GM18526 (cell line): Measurements from ENCODE around the gene CFDP1.

Experiments used
- POLR2A ChIP-seq: IDR thresholded peaks from 3 replicates; pipeline ENCODE4 v1.6.1; 2011; ENCODE audit not compliant: insufficient read length; ENCODE audit errors: extremely low read depth

CFDP1 gene

DNA sequence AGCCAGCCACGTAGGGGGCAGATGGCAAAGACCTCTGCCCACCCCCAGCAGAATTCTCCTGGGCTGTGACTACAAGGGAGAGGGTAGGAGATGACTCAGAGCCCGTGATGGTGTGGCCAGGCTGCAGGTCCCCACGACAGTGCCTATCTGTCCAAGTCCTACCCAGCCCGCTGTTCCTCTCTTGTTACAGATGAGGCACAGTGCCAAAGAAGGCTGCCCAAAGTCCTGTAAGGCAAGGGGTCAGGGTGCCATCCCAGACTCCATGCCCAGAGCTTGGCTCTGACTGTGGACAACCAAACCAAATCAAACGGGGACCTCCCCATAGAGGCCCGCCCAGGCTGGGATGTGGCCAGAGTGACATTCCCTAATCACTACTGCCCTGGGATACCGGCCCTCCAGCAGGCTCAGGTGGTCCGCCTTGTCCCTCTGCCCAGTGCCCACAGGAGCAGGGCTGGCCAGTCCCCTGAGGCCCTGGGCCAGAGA is 169.3 kb downstream of the CFDP1 start:
- TF ChIP-seq POLR2A = no peak

DNA sequence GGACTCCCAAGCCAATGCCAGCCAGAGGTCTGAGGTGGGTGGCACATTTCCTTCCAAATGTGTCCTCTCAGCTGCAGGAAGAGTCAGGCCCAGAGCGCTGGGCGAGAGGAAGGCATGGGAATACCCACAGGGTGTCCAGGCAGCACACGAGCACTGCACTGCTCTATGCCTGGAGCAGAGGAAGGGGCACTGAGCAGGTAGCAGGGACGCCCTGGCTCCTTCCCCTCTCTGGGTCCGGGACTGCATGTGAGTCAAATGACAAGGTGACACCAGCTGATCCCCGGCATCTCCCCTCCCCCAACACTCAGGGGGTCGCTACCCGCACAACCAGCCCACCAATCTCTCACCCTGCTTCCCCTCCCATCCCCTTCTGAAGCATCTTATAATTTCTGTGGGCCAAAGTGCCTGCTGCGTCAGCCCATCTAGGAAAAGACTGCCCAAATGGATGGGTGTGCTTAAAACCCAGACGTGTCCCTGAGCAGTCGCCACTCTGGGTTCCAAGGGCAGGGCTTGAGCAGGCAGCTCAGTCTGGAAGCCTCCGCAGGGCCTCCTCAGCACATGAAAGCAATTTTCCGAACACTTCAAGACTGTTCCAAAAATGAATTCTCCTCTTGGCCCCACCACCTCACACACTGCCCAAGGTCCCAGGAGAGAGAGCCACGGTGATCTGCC is 169.9 kb downstream of the CFDP1 start:
- no peak for TF ChIP-seq POLR2A

- TF ChIP-seq POLR2A = no peak
These were observed 170.5 kb downstream of the CFDP1 start for GRCh38 chr16:75262800-75263127.

- TF ChIP-seq POLR2A = no peak
These were observed 171.1 kb downstream of the CFDP1 start for GRCh38 chr16:75262104-75262799.

- no peak for TF ChIP-seq POLR2A
These were observed 171.7 kb downstream of the CFDP1 start for GRCh38 chr16:75261590-75262078.

- no peak for TF ChIP-seq POLR2A
These were observed 172.3 kb downstream of the CFDP1 start for GRCh38 chr16:75260851-75261589.

DNA sequence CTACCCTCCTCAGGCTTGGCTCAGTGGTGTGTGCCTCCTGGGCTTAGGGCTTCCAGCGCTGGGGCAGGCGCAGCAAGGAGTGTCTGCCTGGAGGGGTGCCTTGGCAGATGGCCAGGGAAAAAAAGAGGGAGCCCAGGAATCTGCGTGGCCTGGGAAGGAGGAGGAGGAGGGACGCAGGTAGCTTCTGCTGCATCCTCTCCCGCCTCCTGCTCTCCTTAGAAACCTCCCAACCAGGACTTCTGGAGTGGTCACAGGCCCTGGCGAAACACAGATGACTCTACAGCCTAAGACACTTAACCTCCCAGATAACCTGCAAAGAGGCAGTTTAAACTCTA is 174.5 kb downstream of the CFDP1 start:
- no peak for TF ChIP-seq POLR2A

DNA sequence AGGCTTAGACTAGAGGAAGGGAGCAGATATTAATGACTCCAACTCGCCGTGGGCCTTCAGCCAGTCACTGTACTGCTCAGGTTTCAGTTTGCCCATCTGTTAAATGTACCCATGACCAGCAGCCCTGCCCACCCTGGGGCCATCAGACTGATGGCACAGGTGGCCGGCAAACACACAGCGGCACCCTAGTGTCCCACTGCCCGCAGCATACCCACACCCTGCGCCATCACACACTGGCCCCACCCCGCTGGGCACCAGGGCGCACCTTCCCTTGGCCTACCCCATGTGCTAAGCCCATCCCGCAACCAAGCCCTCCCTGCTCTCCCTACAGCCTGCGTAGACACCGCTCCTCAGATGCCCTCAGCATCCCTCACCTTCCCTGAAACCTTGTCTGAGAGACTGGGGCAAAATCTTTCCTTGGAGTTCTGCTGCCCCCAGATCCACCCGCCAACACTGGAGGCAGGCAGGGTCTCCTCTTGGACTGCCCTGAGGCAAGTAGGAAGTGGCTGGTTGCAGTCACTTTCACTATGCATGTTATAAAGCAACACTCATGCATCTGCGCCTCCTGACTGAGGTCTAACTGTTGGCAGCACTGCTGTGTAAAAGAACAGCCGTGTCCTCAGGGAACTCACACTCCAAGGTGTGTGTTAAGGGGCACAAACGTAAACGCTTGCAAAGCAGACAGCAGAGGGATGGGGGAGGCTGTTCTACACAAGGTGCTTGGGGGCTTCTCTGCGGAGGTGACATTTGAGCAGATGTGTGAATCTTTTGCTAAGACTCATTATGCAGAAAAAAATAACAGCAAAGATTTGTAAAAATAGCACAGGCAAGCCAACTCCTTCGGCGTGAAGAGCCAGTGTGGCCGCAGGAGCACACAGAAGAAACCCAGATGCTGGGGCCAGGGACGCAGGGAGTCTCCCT is 175.2 kb downstream of the CFDP1 start:
- TF ChIP-seq POLR2A = no peak

DNA sequence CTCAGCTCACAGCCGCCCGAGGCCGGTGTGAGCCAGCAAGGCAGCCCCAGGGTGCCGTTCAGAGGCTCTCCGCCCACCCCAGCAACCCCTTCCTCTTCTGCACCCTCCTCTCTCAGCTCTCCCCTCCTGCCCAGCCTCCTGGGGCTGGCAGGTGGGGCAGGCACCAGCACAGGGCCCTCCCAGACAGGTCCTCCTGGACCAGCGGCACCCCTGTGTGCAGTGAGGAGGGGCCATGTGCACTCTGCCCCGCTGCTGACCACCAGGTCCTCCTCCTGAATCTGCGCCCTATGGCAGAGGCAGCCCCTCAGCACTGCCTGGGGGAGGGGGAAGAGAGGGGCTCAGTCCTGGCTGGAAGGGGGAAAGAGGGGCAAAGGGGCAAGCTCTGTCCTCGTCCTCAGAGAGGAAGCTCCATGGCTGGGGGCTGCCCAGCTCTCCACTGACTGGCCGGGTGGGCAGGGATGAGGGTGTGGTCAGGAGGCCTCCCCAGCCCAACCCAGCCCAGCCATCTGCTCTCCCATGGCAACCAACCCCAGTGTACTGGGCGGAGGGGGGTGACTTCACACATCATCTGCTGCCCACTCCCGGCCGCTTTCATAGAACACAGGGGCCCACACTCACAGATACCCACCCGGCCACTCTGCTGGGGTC is 176.5 kb downstream of the CFDP1 start:
- TF ChIP-seq POLR2A = no peak

DNA sequence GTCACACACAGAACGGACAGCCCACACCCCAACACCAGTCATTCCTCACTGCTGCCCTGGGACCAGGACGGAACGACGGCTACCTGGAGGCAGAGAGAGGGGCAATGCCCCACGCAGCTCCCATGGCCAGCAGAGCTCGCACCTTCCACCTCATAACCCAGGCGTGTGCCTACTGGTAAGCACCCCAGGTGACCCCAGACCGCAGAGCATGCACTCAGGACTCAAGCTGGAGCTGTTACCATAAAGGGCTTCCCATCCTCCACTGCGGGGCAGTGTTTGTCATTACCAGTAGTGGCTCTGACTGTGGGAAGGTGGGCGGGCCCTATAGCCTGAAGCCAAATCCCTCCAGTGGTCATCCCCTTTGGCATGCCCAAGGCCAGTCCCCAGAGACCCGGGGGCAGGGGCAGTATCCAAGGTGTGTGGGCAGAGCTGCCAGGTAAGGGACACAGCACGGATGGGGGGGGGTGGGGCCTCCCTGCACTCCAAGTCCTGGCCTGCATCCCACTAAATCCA is 177.2 kb downstream of the CFDP1 start:
- no peak for TF ChIP-seq POLR2A

- no peak for TF ChIP-seq POLR2A
These were observed 178.9 kb downstream of the CFDP1 start for GRCh38 chr16:75254359-75254837.

- no peak for TF ChIP-seq POLR2A
These were observed 180.1 kb downstream of the CFDP1 start for GRCh38 chr16:75252946-75253911.

DNA sequence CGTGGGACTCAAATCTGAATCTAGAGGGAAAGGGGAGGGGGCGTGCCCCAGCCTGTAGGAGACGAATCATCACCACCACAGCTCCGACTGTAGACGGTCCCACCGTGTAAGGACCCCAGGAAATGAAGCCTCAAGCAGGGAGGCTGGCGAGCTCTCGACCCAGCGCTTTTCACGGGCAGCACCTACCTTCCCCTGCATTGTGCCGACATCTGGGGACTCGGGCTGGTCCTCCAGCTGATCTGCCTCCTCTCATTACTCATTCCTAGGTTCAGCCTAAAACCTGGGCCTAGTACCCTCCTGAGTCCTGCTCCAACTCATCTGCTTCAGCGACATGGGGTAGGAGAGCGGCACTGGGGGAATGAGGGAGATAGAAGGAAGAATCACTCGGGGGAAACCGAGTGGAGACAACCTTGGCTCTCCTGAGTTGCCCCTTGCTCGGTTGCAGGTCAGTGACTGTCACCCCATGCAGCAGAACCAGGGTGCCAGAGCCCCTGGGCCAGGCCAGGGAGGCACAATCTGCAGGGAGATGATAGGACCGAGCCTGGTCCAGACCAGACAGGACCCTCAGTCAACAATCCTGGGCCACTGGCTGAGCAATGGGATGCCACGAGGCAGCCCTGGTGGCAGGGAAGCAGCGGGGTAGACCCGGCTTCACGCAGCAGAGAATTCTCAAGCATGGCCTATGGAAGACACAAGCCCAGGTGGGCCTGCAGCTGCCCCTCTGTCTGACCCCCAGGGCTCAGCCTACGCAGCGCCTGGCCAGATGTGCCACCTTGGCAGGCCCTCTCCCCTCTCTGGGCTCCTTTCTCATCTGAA is 181.0 kb downstream of the CFDP1 start:
- no peak for TF ChIP-seq POLR2A
